ENCODE measurements around the gene RPN2. TPM values are rescaled to one million over a fixed set of nuclear protein-coding genes. Genes with fewer than 3 reads are reported as not detected.

Gene RPN2
- total RNA-seq, 6 donors from 2014 or later = 55.5 to 193 (median 143) TPM

- H3K36me3 ChIP-seq = no peaks in the 10 kb centered on the region
- DNase-seq = no peak
- 86 to 89% methylated on average over 4 of the region's 4 CpGs for WGBS, 2 donors
- H3K27ac ChIP-seq = no peak overlapping the region
- ATAC-seq (ENCODE audit: low FRiP score in 2 of 2) = peak in 1 of 2 donors; percentile 50
- no peaks in the 10 kb centered on the region for H3K9me3 ChIP-seq
- TF ChIP-seq POLR2A (IDR thresholded peaks at IDR 0.05) (no peak), CTCF (IDR thresholded peaks at IDR 0.05) (no peak), EP300 (IDR thresholded peaks at IDR 0.05) (no peak)
- H3K4me3 ChIP-seq = no peak overlapping the region
- peaks cover 0 to 6% (median 2%) of the 10 kb centered on the region in 4 donors for H3K4me1 ChIP-seq
- no peaks in the 10 kb centered on the region for H3K27me3 ChIP-seq
These were observed 86.0 kb downstream of the RPN2 start for GRCh38 chr20:37265152-37265551.

- 83 to 84% methylated on average over 9 of the region's 9 CpGs for WGBS, 2 donors
- DNase-seq (no peak), ATAC-seq (ENCODE audit: low FRiP score in 2 of 2) (no peak)
- TF ChIP-seq POLR2AphosphoS5 (IDR thresholded peaks at IDR 0.05) = no peak
- no peak for TF ChIP-seq EP300 (IDR thresholded peaks at IDR 0.05)
- TF ChIP-seq CTCF (IDR thresholded peaks at IDR 0.05) = no peak
- TF ChIP-seq POLR2A (IDR thresholded peaks at IDR 0.05) = no peak
- peaks cover 0 to 10% (median 2%) of the 10 kb centered on the region in 4 donors for H3K4me1 ChIP-seq
- H3K36me3 ChIP-seq = no peaks in the 10 kb centered on the region
- H3K9me3 ChIP-seq = no peaks in the 10 kb centered on the region
- H3K27me3 ChIP-seq = no peaks in the 10 kb centered on the region
- H3K27ac ChIP-seq = no peak overlapping the region
- H3K4me3 ChIP-seq = no peak overlapping the region
These were observed 88.0 kb downstream of the RPN2 start for GRCh38 chr20:37266940-37267666.

GRCh38 chr20:37267667-37268313 is 88.7 kb downstream of the RPN2 start:
- H3K36me3 ChIP-seq = no peaks in the 10 kb centered on the region
- WGBS, 2 donors = 66 to 76% methylated on average over 15 of the region's 15 CpGs
- H3K27ac ChIP-seq = no peak overlapping the region
- H3K4me3 ChIP-seq = no peak overlapping the region
- H3K4me1 ChIP-seq = peaks cover 0 to 10% (median 2%) of the 10 kb centered on the region in 4 donors
- TF ChIP-seq POLR2A (IDR thresholded peaks at IDR 0.05) = no peak
- TF ChIP-seq CTCF (IDR thresholded peaks at IDR 0.05) = no peak
- no peak for TF ChIP-seq EP300 (IDR thresholded peaks at IDR 0.05)
- TF ChIP-seq POLR2AphosphoS5 (IDR thresholded peaks at IDR 0.05) = no peak
- H3K9me3 ChIP-seq = no peaks in the 10 kb centered on the region
- no peak for ATAC-seq (ENCODE audit: low FRiP score in 2 of 2)
- DNase-seq = no peak
- no peaks in the 10 kb centered on the region for H3K27me3 ChIP-seq

GRCh38 chr20:37270576-37271420 is 91.7 kb downstream of the RPN2 start:
- WGBS, 2 donors = 76 to 91% methylated on average over 9 to 12 of the region's 12 CpGs
- peak; percentile 69 to 76 for ATAC-seq (ENCODE audit: low FRiP score in 2 of 2)
- H3K27ac ChIP-seq = peak overlapping the region in 3 of 4 donors; percentile 60 to 79 (median 63)

More at GRCh38 chr20:37270576-37271420, 91.7 kb downstream of the RPN2 start:
- DNase-seq = peak in 1 of 2 donors; percentile 52
- Histone ChIP-seq H3K4me1 (peaks cover 0 to 10% (median 2%) of the 10 kb centered on the region in 4 donors), H3K27me3 (no peaks in the 10 kb centered on the region), H3K4me3 (no peak overlapping the region), H3K36me3 (no peaks in the 10 kb centered on the region), H3K9me3 (no peaks in the 10 kb centered on the region)
- no peak for TF ChIP-seq POLR2AphosphoS5 (IDR thresholded peaks at IDR 0.05)
- no peak for TF ChIP-seq EP300 (IDR thresholded peaks at IDR 0.05)
- TF ChIP-seq POLR2A (IDR thresholded peaks at IDR 0.05) = no peak
- no peak for TF ChIP-seq CTCF (IDR thresholded peaks at IDR 0.05)

Measured in upper lobe of left lung (tissue), 6 donors.